Measurements from ENCODE around the gene ZBTB12.
"Not testable (repeated sequence)": the region's sequence is repeated elsewhere in the genome, so short reads cannot be mapped to it uniquely, and the experiment has no call there.

Gene ZBTB12

DNA sequence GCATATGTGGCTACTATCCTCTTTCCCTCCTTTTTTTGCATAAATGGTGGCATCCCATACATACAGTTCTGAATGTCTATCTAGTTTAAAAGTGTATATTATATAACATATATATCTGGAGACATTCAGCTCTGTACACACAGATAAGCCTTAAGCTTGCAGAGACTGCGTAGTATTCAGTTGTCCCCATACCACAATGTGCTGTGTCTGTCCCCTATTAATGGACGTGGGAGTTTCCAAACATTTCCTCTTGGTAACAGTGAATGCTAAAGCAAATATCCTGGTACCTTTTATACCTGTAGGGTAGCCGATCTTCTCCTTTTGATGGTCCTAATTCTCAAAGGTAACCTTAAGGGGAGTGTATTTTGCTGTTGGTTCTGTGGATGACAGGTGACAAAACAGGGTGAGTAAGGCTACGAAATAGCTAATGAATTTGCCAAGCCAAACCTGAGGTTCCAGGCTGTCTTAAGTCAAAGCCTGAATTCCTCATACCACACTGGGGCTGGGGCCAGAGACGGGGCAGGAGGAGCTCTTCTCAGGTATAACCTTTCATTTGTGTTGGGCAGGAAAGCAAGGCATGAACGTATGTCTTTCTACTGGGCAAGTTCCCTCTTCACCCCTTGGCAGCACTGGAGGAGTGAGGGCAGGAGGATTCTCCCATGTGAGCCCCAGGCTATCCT lies 17.9 kb upstream of the ZBTB12 start:
- Histone ChIP-seq H3K4me3 (ENCODE audit: low read depth, low read length) (no peak overlapping the region), H3K9ac (ENCODE audit: low read depth, low read length) (no peak overlapping the region), H3K27me3 (ENCODE audit: control insufficient read depth, insufficient read depth, low read length) (no peaks in the 10 kb centered on the region), H3K36me3 (ENCODE audit: control insufficient read depth, insufficient read depth, low read length) (no peaks in the 10 kb centered on the region), H3K4me1 (ENCODE audit: control insufficient read depth, insufficient read depth, low read length) (no peaks in the 10 kb centered on the region), H3K9me3 (ENCODE audit: control insufficient read depth, insufficient read depth, low read length) (no peaks in the 10 kb centered on the region), H3K27ac (ENCODE audit: low read depth, low read length) (no peak overlapping the region)

DNA sequence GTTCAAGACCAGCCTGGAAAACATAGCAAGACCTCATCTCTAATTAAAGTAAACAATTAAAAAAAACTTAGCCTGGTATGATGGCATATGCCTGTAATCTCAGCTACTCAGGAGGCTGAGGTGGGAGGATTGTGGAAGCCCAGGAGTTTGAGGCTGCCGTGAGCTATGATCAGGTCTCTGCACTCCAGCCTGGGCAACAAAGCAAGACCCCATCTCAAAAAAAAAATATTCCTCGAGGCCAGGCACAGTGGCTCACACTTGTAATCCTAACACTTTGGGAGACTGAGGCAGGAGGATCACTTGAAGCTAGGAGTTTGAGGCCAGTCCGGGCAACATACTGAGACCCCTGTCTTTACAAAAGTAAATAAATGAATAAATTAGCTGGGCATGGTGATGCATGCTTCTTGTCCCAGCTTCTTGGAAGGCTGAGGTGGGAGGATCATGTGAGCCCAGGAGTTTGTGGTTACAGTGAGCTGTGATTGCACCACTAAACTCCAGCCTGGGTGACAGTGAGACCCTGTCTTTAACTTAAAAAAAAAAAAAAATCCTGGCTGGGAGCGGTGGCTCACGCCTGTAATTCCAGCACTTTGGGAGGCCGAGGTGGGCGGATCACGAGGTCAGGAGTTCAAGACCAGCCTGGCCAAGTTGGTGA lies 16.3 kb upstream of the ZBTB12 start:
- H3K4me3 ChIP-seq (ENCODE audit: low read depth, low read length): no peak overlapping the region
- no peak overlapping the region for H3K27ac ChIP-seq (ENCODE audit: low read depth, low read length)

DNA sequence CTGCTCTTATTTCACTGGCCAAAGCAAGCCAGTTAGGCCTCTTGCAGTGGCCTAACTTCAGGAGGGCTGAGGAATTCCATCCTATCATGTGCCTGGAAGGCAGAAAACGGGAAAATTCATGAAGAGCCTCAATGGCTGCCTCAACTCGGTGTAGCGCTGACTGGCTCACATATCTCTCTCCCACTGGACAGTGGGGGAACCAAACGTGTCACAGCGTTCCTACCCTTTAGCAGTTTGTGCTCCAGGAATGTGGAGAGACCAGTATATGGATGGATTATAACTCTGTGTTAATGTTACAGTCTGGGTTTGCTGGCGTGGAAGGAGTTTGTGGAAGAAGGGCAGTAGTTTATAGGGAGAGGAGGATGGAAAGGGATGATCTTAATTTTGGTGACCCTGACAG lies 13.9 kb upstream of the ZBTB12 start:
- no peaks in the 10 kb centered on the region for H3K9me3 ChIP-seq (ENCODE audit: control insufficient read depth, insufficient read depth, low read length)
- no peaks in the 10 kb centered on the region for H3K27me3 ChIP-seq (ENCODE audit: control insufficient read depth, insufficient read depth, low read length)
- no peaks in the 10 kb centered on the region for H3K36me3 ChIP-seq (ENCODE audit: control insufficient read depth, insufficient read depth, low read length)
- no peak overlapping the region for H3K9ac ChIP-seq (ENCODE audit: low read depth, low read length)
- no peak overlapping the region for H3K27ac ChIP-seq (ENCODE audit: low read depth, low read length)
- no peak overlapping the region for H3K4me3 ChIP-seq (ENCODE audit: low read depth, low read length)
- H3K4me1 ChIP-seq (ENCODE audit: control insufficient read depth, insufficient read depth, low read length): no peaks in the 10 kb centered on the region

More for the DNA sequence above, 16.3 kb upstream of the ZBTB12 start:
- no peak overlapping the region for H3K9ac ChIP-seq (ENCODE audit: low read depth, low read length)
- H3K9me3 ChIP-seq (ENCODE audit: control insufficient read depth, insufficient read depth, low read length): no peaks in the 10 kb centered on the region
- no peaks in the 10 kb centered on the region for H3K4me1 ChIP-seq (ENCODE audit: control insufficient read depth, insufficient read depth, low read length)
- no peaks in the 10 kb centered on the region for H3K36me3 ChIP-seq (ENCODE audit: control insufficient read depth, insufficient read depth, low read length)
- no peaks in the 10 kb centered on the region for H3K27me3 ChIP-seq (ENCODE audit: control insufficient read depth, insufficient read depth, low read length)

DNA sequence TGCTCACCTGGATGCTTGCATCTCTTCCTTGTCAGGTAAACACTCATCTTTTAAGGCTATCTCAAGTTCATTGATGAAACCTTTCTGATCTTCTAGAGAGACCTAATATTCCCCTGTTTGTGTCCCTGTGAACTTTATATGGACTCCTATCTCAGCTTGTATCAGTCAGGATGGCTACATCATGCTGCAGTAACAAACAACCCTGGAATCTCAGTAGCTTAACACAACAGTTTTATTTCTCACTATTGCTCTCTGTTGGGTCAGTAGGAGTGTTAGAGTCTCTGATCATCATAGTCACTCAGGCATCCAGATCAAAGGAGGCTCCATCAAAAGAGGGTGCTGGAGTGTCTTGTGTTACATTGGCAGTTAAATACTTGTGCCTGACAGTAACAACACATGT lies 13.5 kb upstream of the ZBTB12 start:
- Histone ChIP-seq H3K9me3 (ENCODE audit: control insufficient read depth, insufficient read depth, low read length) (no peaks in the 10 kb centered on the region), H3K4me3 (ENCODE audit: low read depth, low read length) (no peak overlapping the region), H3K9ac (ENCODE audit: low read depth, low read length) (no peak overlapping the region), H3K27ac (ENCODE audit: low read depth, low read length) (no peak overlapping the region), H3K36me3 (ENCODE audit: control insufficient read depth, insufficient read depth, low read length) (no peaks in the 10 kb centered on the region), H3K27me3 (ENCODE audit: control insufficient read depth, insufficient read depth, low read length) (no peaks in the 10 kb centered on the region), H3K4me1 (ENCODE audit: control insufficient read depth, insufficient read depth, low read length) (no peaks in the 10 kb centered on the region)

DNA sequence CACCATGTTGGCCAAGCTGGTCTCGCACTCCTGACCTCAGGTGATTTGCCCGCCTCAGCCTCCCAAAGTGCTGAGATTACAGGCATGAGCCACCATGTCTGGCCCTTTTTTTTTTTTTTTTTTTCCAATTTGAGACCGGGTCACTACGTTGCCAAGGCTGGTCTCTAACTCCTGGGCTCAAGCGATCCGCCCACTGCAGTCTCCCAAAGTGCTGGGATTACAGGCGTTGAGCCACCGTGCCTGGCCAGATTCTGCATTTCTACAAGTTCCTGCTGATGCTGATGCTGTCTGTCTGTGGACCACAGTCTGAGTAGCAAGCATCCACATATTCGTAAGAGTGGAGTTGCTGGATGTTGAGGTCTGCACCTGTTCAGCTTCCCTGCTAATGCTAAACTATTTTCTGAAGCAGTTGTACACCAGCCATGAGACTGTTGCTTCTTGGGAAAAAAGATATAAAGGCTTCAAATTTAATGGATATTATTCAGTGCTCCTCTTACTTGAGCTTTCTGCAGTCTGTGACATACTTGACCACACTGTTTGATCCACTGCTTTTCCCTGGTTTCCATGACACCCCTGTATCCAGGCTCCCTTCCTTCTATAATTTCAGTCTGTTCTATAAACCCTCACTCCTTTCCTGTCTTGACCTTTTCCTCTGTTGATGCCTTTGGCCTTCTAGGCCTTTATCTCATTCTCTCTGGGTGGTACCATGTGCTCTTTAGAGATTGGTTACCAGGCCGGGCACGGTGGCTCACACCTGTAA lies 10.1 kb upstream of the ZBTB12 start:
- no peaks in the 10 kb centered on the region for H3K36me3 ChIP-seq (ENCODE audit: control insufficient read depth, insufficient read depth, low read length)
- H3K4me1 ChIP-seq (ENCODE audit: control insufficient read depth, insufficient read depth, low read length): no peaks in the 10 kb centered on the region
- H3K27ac ChIP-seq (ENCODE audit: low read depth, low read length): no peak overlapping the region
- no peaks in the 10 kb centered on the region for H3K27me3 ChIP-seq (ENCODE audit: control insufficient read depth, insufficient read depth, low read length)
- H3K9me3 ChIP-seq (ENCODE audit: control insufficient read depth, insufficient read depth, low read length): no peaks in the 10 kb centered on the region
- H3K4me3 ChIP-seq (ENCODE audit: low read depth, low read length): no peak overlapping the region
- no peak overlapping the region for H3K9ac ChIP-seq (ENCODE audit: low read depth, low read length)

DNA sequence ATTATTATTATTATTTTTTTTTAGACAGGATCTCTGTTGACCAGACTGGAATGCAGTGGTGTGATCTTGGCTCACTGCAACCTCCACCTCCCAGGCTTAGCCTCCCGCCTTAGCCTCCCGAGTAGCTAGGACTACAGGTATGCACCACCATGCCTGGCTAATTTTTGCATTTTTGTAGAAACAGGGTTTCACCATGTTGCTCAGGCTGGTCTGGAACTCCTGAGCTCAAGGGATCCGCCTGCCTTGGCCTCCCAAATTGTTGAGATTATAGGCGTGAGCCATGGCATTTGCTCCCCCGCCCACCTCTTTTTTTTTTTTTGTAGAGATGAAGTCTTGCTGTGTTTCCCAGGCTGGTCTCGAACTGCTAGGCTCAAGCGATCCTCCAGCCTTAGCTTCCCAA lies 7.4 kb upstream of the ZBTB12 start:
- not testable (repeated sequence) for H3K4me1 ChIP-seq (ENCODE audit: control insufficient read depth, insufficient read depth, low read length); H3K27ac ChIP-seq (ENCODE audit: low read depth, low read length); H3K36me3 ChIP-seq (ENCODE audit: control insufficient read depth, insufficient read depth, low read length)

DNA sequence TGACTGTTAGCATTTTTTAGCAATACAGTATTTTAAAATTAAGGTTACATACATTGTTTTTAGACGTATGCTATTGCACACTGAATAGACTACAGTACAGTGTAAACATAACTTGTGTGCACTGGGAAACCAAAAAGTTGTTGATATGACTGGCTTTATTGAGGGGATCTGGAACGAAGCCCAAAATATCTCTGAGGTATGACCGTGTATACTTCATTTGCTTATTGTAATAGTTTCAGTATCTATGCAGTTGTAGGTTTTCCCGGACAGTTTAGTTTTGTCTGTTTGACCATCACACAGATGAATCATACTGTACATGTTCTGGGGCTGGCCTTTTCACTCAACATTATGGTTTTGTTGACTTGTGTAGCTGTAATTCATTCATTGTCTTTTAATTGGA lies 6.9 kb upstream of the ZBTB12 start:
- H3K4me1 ChIP-seq (ENCODE audit: control insufficient read depth, insufficient read depth, low read length): peaks cover 10% of the 10 kb centered on the region
- no peak overlapping the region for H3K27ac ChIP-seq (ENCODE audit: low read depth, low read length)
- no peaks in the 10 kb centered on the region for H3K36me3 ChIP-seq (ENCODE audit: control insufficient read depth, insufficient read depth, low read length)
- H3K9me3 ChIP-seq (ENCODE audit: control insufficient read depth, insufficient read depth, low read length): no peaks in the 10 kb centered on the region
- H3K27me3 ChIP-seq (ENCODE audit: control insufficient read depth, insufficient read depth, low read length): no peaks in the 10 kb centered on the region
- no peak overlapping the region for H3K9ac ChIP-seq (ENCODE audit: low read depth, low read length)
- no peak overlapping the region for H3K4me3 ChIP-seq (ENCODE audit: low read depth, low read length)

More for the DNA sequence above, 7.4 kb upstream of the ZBTB12 start:
- H3K27me3 ChIP-seq (ENCODE audit: control insufficient read depth, insufficient read depth, low read length); H3K9me3 ChIP-seq (ENCODE audit: control insufficient read depth, insufficient read depth, low read length); H3K4me3 ChIP-seq (ENCODE audit: low read depth, low read length); H3K9ac ChIP-seq (ENCODE audit: low read depth, low read length): not testable (repeated sequence)

DNA sequence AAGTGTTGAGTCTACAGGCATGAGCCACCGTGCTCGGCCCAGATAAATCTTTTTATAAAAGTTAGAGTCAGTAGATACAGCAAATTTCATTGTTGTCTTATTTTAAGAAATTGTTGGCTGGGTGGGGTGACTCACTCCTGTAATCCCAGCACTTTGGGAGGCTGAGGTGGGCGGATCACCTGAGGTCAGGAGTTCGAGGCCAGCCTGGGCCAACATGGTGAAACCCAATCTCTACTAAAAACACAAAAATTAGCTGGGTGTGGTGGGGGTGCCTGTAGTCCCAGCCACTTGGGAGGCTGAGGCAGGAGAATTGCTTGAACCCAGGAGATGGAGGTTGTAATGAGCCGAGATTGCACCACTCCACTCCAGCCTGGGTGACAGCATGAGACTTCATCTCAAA lies 6.4 kb upstream of the ZBTB12 start:
- H3K27me3 ChIP-seq (ENCODE audit: control insufficient read depth, insufficient read depth, low read length); H3K27ac ChIP-seq (ENCODE audit: low read depth, low read length); H3K36me3 ChIP-seq (ENCODE audit: control insufficient read depth, insufficient read depth, low read length); H3K4me3 ChIP-seq (ENCODE audit: low read depth, low read length); H3K9ac ChIP-seq (ENCODE audit: low read depth, low read length); H3K9me3 ChIP-seq (ENCODE audit: control insufficient read depth, insufficient read depth, low read length); H3K4me1 ChIP-seq (ENCODE audit: control insufficient read depth, insufficient read depth, low read length): not testable (repeated sequence)

DNA sequence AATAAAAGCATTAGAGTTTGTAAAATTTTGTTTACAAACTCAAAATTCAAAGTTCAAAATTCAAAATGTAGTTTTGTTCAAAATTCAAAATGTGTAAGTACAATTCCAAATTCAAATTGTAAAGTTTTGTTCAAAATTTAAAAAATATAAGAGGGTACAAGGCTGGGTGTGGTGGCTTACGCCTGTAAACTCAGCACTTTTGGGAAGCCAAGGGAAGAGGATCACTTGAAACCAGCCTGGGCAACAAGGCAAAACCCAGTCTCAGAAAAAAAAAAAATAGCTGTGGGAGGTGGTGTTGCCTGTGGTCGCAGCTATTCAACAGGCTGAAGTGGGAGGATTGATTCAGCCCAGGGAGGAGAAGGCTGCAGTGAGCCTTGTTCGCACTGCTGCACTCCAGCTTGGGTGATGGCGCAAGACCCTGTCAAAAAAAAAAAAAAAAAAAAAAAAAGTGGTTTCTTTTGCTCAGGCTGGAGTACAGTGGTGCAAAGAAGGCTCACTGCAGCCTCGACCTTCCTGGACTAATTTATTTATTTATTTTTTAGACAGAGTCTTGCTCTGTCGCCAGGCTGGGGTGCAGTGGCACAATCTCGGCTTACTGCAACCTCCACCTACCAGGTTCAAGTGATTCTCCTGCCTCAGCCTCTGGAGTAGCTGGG lies 5.4 kb upstream of the ZBTB12 start:
- H3K4me1 ChIP-seq (ENCODE audit: control insufficient read depth, insufficient read depth, low read length): peaks cover 10% of the 10 kb centered on the region
- H3K9ac ChIP-seq (ENCODE audit: low read depth, low read length): no peak overlapping the region
- H3K27me3 ChIP-seq (ENCODE audit: control insufficient read depth, insufficient read depth, low read length): no peaks in the 10 kb centered on the region
- H3K4me3 ChIP-seq (ENCODE audit: low read depth, low read length): no peak overlapping the region
- no peaks in the 10 kb centered on the region for H3K9me3 ChIP-seq (ENCODE audit: control insufficient read depth, insufficient read depth, low read length)
- no peaks in the 10 kb centered on the region for H3K36me3 ChIP-seq (ENCODE audit: control insufficient read depth, insufficient read depth, low read length)
- no peak overlapping the region for H3K27ac ChIP-seq (ENCODE audit: low read depth, low read length)

DNA sequence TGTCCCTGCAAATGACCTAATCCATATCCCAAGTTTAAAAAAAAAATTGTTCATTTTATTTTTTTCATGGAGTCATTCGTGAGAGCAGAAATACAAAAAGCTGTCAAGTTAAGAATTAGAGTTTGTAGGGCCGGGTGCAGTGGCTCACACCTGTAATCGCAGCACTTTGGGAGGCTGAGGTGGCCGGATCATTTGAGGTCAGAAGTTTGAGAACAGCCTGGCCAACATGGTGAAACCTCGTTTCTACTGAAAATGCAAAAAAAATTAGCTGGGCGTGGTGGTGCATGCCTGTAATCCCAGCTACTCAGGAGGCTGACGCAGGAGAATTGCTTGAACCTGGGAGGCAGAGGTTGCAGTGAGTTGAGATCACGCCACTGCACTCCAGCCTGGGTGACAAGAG lies 4.8 kb upstream of the ZBTB12 start:
- not testable (repeated sequence) for H3K9me3 ChIP-seq (ENCODE audit: control insufficient read depth, insufficient read depth, low read length); H3K9ac ChIP-seq (ENCODE audit: low read depth, low read length); H3K4me1 ChIP-seq (ENCODE audit: control insufficient read depth, insufficient read depth, low read length); H3K36me3 ChIP-seq (ENCODE audit: control insufficient read depth, insufficient read depth, low read length); H3K4me3 ChIP-seq (ENCODE audit: low read depth, low read length); H3K27me3 ChIP-seq (ENCODE audit: control insufficient read depth, insufficient read depth, low read length)
- H3K27ac ChIP-seq (ENCODE audit: low read depth, low read length): peak overlapping the region; percentile 63

DNA sequence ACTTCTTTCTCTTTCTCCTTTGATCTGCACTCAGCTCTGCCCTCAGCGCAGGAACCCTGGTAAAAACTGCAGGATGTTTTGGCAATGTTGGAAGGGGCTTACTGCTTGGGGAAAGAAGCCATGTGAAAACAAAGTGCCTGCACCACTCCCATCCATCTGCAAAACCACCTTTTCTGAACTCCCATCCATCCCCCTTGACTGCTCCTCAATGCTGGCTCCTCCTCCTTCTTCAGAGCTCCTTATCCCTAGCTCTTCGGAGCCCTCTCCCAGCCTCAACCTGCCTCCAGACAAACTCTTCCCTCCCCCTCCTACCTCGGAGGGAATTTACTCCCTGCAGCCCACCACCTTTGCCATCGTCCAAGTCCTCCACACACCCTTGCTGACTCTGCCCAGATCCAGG lies 4.2 kb upstream of the ZBTB12 start:
- Histone ChIP-seq H3K27me3 (ENCODE audit: control insufficient read depth, insufficient read depth, low read length) (no peaks in the 10 kb centered on the region), H3K4me1 (ENCODE audit: control insufficient read depth, insufficient read depth, low read length) (peaks cover 13% of the 10 kb centered on the region), H3K36me3 (ENCODE audit: control insufficient read depth, insufficient read depth, low read length) (no peaks in the 10 kb centered on the region), H3K4me3 (ENCODE audit: low read depth, low read length) (0 out of 2 replicates have a peak overlapping the region, but pooled peaks have one; percentile 12), H3K9ac (ENCODE audit: low read depth, low read length) (no peak overlapping the region), H3K9me3 (ENCODE audit: control insufficient read depth, insufficient read depth, low read length) (no peaks in the 10 kb centered on the region), H3K27ac (ENCODE audit: low read depth, low read length) (peak overlapping the region; percentile 63)
